HG02970 (cell line): ENCODE data around the gene MAP2K1.
"Not testable (repeated sequence)": the region's sequence is repeated elsewhere in the genome, so short reads cannot be mapped to it uniquely, and the experiment has no call there.

Experiments
- ATAC-seq: cut with Tn5 transposase; IDR thresholded peaks from one replicate; pipeline ENCODE4 v1.9.1; 2021; ENCODE audit warnings: mild to moderate bottlenecking, moderate library complexity, moderate number of reproducible peaks; ENCODE audit not compliant: unreplicated experiment, low FRiP score

MAP2K1 gene

DNA sequence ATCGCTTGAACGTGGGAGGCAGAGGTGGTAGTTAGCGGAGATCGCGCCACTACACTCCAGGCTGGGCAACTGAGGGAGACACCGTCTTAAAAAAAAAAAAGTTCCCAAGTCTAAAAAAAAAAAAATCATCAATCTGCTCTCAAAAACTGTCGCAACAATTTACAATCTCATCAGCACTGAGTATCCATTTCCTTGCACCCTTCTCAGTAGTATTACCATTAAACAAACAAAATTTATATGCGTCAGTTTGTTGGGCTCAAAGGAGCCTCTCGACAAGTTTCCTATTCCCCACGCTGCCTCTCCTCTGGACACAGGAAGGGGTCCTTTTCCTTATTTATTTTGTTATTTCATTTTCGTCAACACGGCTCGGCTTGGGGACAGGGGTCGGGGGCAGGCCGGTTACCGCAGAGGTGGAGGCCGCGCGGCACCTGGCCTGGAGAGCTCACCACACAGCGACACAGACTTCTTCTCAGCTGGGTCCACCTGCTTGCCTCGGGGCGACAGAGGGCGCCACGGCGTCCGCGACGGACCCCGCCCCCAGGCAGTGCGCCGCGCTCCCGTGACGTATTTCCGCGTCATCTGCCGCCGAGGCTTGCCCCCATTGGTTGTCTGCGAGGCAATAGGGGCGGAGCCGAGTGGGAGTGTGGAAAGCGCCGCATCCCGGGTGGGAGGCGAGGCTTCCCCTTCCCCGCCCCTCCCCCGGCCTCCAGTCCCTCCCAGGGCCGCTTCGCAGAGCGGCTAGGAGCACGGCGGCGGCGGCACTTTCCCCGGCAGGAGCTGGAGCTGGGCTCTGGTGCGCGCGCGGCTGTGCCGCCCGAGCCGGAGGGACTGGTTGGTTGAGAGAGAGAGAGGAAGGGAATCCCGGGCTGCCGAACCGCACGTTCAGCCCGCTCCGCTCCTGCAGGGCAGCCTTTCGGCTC, at the start of gene MAP2K1:
MAP2K1 (plus strand) TSS at position 709 of the 920 bp plus-strand sequence. CDS start 436 bp downstream, outside the sequence.
- ATAC-seq = peak; percentile 77

DNA sequence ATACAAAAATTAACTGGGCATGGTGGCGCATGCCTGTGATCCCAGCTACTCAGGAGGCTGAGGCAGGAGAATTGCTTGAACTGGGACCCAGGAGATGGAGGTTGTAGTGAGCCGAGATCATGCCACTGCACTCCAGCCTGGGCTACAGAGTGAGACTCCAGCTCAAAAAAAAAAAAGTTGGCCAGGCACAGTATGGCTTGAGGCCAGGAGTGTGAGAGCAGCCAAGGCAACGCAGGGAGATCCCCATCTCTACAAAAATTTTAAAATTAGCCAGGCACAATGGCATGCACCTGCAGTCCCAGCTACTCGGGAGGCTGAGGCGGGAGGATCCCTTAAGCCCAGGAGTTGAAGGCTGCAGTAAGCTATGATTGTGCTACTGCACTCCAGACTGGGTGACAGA, 38.2 kb upstream of the MAP2K1 start:
- ATAC-seq = not testable (repeated sequence)

DNA sequence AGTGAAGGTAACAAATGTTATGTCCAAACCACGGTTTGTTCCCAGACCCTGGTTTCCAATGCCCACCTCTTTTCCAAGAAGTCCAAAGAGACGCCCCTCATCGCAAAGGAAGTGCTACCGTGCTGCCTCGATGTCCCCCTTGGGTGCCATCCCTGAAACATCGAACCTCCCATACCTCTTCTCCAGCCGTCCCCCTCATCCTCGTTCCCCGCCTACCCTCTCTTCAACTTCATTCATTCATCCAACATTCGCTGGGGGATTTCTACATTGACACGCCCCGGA, 30.7 kb upstream of the MAP2K1 start:
- ATAC-seq = no peak

DNA sequence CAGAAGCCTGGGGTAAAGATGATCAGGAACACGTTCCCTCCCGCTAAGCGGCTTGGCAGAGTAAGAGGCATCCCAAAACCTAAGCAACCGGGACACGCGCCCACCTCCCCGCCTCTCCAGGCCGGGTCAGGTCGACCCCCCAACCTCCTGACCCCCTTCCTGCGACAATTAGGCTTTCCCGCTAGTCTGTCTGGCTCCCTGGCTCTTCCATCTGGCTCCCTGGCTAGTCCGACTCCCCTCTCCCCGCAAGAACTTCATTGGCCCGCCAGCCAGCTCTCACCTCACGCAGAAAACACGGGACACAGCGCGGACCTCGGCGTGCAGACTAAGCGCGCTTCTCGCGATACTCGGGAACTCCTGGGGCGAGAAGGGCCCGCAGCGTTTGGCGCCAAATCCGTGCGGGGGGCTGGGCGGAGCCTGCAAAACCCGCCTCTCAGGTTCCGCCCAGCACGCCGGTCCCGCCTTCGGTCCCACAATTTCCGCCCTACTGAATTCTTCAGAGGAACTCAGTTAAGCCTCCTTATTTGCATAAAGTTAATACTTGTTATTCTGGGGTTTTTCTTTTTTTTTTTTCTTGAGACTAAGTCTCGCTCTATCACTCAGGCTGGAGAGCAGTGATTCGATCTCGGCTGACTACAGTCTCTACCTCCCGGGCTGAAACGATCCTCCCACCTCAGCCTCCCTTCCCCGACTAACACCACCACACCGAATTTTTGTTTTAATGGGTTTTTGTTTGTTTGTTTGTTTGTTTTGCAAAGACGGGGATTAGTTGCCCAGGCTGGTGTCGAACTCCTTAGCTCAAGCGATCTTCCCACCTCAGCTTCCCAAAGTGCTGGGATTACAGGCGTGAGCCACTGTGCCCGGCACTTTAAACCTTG, 30.1 kb upstream of the MAP2K1 start, which contains the start of gene TIPIN:
TIPIN (minus strand) TSS at position 327 of the 878 bp plus-strand sequence. CDS start 3,738 bp downstream, outside the sequence.
- ATAC-seq = peak; percentile 95

DNA sequence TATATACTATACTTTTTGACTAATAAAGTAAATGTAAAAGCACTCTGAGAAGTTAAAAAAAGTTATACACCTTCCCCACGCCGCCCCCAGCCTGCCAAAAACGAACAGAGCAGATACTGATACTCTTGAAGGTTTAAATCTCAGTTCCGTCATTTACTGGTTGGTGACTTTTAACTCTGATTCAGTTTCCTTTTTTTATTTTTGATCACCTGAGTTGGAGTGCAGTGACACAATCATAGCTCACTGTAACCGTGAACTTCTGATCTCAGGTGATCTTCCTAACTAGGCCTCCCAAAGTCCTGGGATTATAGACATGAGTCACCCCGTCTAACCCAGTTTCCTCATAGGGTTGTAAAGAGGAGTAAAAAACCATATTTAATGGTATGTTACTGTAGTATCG, 27.0 kb upstream of the MAP2K1 start:
- ATAC-seq = no peak

DNA sequence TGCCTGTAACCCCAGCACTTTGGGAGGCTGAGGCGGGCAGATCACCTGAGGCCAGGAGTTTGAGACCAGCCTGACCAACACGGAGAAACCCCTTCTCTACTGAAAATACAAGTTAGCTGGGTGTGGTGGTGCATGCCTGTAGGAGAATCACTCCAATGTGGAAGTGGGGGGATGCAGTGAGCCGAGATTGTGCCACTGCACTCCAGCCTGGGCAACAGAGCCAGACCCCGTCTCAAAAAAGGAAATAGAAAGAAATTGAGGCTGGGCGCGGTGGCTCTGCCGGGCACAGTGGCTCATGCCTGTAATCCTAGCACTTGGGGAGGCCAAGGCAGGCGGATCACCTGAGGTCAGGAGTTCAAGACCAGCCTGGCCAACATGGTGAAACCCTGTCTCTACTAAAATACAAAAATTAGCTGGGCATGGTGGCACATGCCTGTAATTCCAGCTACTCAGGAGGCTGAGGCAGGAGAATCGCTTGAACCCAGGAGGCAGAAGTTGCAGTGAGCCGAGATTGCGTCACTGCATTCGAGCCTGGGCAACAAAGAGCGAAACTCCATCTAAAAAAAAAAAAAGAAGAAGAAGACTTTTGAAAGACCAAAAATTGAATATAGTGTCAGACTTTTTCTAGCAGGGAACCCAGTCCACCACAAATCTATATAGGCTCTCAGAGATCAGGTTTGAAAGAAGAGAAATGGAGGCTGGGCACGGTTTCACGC, 24.8 kb upstream of the MAP2K1 start:
- ATAC-seq = not testable (repeated sequence)

DNA sequence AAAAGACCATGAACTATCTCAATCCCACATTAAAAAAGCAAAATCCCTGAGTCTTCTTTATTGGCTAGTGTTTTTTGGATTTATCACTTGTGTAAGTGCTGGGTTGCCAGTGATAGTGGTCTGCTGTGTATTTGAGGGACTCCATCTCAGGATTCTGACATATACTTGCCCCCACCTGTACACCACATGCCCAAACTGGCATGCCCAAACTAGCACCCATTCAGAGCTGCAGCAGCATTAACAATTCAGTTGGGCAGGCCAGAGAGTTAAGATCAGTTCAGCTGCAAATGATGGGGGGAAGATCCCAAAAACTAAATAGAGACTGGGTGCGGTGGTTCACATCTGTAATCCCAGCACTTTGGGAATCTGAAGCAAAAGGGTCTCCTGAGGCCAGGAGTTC, 23.9 kb upstream of the MAP2K1 start:
- no peak for ATAC-seq

DNA sequence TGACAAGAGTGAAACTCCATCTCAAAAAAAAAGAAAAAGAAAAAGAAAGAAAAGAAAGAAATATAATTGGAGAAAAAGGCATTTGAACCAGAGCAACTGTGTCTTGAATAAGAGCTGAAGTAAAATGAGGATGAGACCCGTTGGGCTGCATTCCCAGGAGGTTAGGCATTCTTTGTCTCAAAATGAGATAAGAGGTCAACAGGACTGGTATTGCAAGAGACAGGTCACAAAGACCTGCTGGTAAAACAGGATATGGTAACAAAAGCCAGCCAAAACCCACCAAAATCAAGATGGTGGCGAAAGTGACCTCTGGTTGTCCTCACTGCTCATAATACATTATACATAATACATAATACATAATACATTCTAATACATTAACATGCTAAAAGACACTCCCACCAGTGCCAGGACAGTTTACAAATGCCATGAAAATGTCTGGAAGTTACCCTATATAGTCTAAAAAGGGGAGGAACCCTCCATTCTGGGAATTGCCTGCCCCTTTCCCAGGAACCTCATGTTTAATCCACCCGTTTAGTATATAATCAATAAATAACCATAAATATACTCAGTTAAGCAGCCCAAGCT, 21.7 kb upstream of the MAP2K1 start:
- no peak for ATAC-seq

DNA sequence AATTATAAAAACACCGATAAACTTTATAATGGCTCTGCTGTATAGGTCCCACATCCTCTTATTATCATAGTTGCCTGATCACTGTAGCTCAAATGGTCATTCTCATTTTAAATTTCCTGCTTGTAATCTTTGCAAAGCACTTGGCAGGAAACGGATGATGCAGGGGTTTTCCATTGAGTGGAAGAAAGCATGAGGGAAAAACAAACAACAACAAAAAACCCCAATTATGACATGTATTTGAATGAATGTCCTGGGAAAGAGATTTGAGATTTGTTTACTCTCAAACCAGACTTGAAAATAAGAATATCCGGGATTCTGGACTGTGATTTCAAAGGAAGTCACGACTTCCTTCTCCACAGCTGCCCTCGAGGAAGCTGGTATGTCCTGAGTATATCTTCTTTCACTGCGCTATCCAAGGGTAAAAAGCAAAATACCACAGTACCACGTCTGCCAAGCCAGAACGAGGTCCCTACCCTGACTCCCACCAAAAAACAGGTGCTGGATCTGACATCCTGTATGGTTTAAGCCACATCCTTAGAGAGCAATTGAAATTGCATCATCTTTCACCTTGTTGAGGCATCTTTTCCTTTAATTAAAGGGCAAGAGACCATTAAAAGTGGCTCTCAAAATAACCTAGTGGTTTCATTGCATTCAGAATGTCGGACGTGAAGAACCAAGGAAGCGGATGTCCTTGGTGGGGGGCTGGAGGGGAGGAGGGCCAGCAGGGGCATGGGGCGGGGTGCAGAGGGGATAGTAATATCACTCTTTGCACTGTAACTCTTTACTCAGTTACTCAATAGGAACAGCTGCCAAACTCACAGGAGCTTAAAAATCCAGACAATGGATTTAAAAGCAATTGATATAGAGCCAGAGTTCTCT, 16.7 kb upstream of the MAP2K1 start:
- no peak for ATAC-seq

DNA sequence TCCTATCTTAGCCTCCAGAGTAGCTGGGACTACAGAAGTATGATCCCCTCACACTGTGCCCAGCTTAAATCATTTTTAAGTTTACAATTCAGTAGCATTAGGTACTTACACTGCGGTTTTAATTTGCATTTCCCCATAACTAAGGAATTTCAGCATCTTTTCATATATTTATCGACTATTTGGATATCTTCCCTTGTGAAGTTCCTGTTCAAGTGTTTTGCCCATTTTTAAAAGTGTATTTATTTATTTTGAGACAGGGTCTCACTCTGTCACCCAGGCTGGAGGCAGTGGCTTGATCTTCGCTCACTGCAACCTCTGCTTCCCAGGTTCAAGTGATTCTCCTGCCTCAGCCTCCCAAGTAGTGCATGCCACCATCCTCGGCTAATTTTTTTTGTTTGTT, 12.5 kb upstream of the MAP2K1 start:
- no peak for ATAC-seq

DNA sequence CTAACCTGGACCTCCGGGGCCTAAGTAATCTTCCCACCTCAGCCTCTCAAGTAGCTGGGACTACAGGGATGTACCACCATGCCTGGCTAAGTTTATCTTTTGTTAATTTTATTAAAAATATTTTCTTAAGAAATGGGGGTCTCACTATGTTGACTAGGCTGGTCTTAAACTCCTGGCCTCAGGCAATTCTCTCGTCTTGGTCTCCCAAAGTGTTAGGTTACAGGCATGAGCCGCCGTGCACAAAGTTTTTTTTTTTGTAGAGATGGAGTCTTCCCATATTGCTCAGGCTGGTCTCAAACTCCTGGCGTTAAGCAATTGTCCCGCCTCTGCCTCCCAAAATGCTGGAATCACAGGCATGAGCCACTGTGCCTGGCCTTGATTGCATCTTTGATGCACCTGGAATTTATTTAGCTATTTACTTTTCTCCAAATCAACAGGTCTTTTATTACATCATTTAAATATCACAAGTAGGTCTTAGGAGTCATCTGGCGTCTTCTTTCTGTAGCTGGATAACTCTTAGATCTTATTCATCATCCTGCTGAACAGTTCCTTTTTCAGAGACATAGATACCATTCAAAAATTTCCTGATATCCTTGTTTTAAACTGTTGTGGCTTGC, 7.8 kb upstream of the MAP2K1 start:
- no peak for ATAC-seq

DNA sequence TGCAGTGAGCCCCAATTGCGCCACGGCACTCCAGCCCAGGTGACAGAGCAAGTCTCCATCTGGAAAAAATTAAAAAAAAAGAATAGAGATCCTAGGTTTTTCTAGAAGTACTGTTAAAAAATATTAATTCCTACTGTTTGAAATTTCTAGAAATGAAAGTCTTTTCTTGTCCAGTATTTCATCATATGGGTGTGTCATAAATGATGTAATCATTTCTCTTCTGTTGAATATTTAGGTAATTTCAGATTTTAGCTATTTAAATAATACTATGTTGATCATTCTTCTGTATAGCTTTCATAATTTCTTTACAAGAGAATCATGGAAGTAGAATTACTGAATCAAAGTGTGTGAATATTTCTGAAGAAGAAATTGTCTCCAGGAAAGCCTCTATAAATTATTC, 5.3 kb upstream of the MAP2K1 start:
- ATAC-seq = not testable (repeated sequence)

DNA sequence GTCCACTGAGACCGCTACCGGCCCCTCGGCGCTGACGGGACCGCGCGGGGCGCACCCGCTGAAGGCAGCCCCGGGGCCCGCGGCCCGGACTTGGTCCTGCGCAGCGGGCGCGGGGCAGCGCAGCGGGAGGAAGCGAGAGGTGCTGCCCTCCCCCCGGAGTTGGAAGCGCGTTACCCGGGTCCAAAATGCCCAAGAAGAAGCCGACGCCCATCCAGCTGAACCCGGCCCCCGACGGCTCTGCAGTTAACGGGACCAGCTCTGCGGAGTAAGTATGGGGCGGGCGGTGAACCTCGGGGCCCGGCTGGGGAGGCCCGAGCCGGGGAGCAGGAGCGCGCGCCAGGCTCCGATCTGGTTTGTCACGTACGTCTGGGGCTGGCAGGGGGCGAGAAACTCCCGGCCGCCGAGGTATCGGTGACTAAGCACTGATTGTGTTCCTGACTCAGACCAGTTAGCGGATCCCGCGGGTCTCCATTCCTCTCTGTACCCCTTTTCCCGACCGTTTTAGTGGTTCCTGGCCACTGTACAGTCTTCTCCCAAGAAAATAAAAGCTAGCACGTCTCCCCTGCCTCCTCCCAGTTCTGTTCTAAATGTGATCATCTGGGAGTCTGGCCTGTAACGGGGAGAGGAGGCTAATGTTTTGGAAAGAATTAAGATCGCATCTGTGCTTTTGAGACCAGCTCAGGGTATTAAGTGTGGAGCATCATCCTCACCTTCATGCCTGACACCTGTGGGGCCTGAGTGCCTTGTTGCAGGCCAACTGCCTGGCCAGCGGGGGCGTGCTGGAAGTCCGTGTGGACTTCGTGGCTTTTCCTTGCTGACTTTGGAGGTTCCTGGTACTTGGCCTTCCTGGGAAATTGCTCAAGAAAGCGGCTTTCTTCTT, 691 bp downstream of the MAP2K1 start:
- ATAC-seq = peak; percentile 14

DNA sequence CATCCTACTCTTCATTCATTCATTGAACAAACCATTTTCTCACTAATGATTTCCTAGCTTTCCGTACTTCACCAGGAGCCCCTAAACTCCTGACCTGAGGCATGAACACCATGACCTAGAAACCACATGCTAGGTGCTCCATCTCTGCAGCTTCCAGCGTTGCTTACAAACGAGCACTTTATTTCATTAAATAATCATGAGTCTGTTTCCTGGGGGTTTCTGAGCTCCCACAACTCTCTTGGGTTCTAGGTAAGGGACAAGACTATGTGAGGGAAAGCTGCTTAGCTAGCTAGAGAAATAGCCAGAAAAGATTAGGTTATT, 1.3 kb downstream of the MAP2K1 start:
- ATAC-seq = no peak

DNA sequence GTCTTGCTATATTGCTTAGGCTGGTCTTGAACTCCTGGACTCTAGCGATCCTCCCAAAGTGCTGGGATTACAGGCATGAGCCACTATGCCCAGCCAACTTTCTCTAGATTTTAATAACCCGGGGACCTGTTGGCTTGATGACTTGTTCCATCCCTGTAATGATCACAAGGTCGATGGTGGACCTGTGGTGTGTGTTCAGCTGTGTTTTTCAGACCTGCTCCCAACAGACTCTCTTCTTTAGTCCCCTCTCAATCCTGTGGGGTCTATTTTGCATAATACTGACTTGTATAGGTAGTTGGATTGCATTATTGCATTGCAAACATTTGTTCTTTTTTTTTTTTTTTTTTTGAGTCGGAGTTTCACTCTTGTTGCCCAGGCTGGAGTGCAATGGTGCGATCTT, 1.9 kb downstream of the MAP2K1 start:
- ATAC-seq = no peak

DNA sequence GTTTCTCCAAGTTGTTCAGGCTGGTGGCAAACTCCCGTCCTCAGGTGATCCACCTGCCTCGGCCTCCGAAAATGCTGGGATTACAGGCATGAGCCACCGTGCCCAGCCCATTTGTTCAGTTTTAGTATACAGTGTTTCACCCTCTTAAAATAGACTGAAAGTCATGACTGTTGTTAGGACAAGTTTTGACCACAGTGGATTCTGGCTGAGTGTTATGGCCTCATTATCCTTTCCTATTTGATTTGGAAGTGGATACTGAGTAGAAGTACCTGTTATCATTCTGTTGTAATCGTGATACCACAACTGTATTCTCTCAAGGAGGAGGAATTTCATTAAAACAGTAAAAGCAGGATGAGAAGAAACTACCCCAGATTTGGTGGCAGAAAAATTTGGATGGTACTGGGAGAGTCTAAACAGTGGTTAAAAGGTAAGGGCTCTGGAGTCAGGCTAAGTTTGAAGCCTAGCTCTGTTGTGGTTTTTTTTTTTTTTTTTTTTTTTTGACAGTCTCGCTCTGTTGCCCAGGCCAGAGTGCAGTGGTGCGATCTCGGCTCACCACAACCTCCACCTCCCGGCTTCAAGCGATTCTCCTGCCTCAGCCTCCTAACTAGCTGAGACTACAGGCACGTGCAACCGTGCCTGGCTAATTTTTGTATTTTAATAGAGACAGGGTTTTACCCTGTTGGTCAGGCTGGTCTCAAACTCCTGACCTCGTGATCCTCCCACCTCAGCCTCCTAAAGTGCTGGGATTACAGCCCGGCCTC, 2.6 kb downstream of the MAP2K1 start:
- no peak for ATAC-seq

DNA sequence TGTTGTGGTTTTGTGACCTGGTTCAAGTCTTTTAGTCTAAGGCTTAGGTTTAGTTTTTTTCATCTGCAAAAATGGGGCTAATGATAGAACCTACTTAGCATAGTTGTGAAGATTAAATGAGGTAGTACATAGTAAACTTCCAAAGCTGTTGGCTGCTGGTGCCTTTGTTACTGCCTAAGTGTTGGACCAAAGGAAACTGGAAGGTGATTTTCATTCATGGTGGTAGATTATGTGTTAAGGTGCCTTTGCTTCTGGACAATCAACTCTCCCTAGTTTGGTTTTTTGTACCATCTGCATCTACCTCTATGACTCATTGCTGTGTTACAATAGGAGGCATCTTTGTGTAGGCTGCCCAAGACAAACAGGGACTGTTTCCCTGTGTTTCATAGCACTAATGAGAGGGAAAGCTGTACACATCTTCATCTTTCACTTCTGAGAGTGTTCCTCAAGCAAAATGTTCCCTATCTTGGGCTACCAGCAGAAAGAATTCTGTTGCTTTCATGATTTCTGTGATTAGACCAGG, 3.2 kb downstream of the MAP2K1 start:
- no peak for ATAC-seq
